ENCODE measurements around the gene DPP7.

Gene DPP7

DNA sequence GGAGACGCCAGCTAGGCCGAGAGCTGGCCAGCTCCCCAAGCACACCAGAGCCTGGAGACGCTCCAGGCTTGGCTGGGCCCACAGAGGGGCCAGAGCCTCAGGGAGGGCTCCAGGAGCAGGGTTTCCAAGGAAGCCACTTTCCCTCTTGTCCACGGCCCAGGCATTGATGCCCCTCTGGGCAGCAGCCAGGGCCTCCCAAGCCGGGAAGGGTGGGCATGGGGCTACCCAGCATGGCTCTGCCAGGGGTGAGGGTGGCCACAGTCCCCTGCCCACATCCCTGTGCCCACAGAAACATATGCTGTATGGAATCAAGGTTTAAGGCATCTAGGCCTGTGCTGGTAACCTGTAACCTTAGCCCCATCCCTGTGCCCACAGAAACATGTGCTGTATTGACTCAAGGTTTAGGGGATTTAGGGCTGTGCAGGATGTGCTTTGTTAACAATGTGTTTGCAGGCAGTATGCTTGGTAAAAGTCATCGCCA lies 1.5 kb upstream of the DPP7 start:
- H3K9me3 ChIP-seq (ENCODE audit: control insufficient read depth in 2 of 2, low read length in 2 of 2), result no peaks in the 10 kb centered on the region
- peaks cover 6% of the 10 kb centered on the region for H3K4me1 ChIP-seq (ENCODE audit: control insufficient read depth, insufficient read depth, low read length)
- H3K36me3 ChIP-seq (ENCODE audit: control insufficient read depth in 2 of 2, insufficient read depth in 2 of 2, low read length in 2 of 2), result peaks cover 0 to 3% of the 10 kb centered on the region in 2 donors
- no peak overlapping the region for H3K9ac ChIP-seq (ENCODE audit: low read length in 2 of 2)
- H3K27ac ChIP-seq (ENCODE audit: low read length), result no peak overlapping the region
- H3K4me3 ChIP-seq (ENCODE audit: low read length in 2 of 2), result no peak overlapping the region
- H3K27me3 ChIP-seq (ENCODE audit: control insufficient read depth in 1 of 2, insufficient read depth in 2 of 2, low read length in 2 of 2), result peaks cover 0 to 5% of the 10 kb centered on the region in 2 donors

- Histone ChIP-seq H3K4me1 (ENCODE audit: control insufficient read depth, insufficient read depth, low read length) (peaks cover 6% of the 10 kb centered on the region), H3K27ac (ENCODE audit: low read length) (no peak overlapping the region), H3K36me3 (ENCODE audit: control insufficient read depth in 2 of 2, insufficient read depth in 2 of 2, low read length in 2 of 2) (peaks cover 0 to 7% of the 10 kb centered on the region in 2 donors), H3K9me3 (ENCODE audit: control insufficient read depth in 2 of 2, low read length in 2 of 2) (no peaks in the 10 kb centered on the region), H3K4me3 (ENCODE audit: low read length in 2 of 2) (peak overlapping the region in 1 of 2 donors; percentile 71), H3K27me3 (ENCODE audit: control insufficient read depth in 1 of 2, insufficient read depth in 2 of 2, low read length in 2 of 2) (peaks cover 0 to 5% of the 10 kb centered on the region in 2 donors), H3K9ac (ENCODE audit: low read length in 2 of 2) (no peak overlapping the region)
These were observed 977 bp upstream of the DPP7 start for GRCh38 chr9:137115394-137116026.

DNA sequence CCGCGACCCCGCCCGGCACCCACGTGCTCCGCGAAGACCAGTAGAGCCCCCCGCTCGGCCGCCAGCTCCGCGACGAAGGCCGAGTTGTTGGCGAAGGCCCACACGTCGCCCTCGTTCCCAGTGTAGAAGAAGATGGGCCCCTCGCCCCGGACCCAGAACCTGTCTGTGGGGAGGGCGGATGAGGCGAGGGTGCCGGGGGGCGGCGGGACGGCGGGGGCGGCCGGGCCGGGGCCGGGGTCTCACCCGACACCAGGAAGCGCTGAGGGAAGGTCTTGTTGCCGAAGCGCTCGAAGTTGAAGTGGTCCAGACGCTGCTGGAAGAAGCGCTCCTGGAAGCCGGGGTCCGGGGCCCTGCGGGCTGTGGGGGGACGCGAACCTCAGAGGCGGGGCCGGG lies 317 bp downstream of the DPP7 start:
- Histone ChIP-seq H3K4me3 (ENCODE audit: low read length in 2 of 2) (peak overlapping the region; percentile 43 to 71), H3K27ac (ENCODE audit: low read length) (no peak overlapping the region), H3K9me3 (ENCODE audit: control insufficient read depth in 2 of 2, low read length in 2 of 2) (no peaks in the 10 kb centered on the region), H3K4me1 (ENCODE audit: control insufficient read depth, insufficient read depth, low read length) (peaks cover 6% of the 10 kb centered on the region), H3K36me3 (ENCODE audit: control insufficient read depth in 2 of 2, insufficient read depth in 2 of 2, low read length in 2 of 2) (peaks cover 0 to 7% of the 10 kb centered on the region in 2 donors), H3K9ac (ENCODE audit: low read length in 2 of 2) (peak overlapping the region in 1 of 2 donors; percentile 55), H3K27me3 (ENCODE audit: control insufficient read depth in 1 of 2, insufficient read depth in 2 of 2, low read length in 2 of 2) (peaks cover 0 to 5% of the 10 kb centered on the region in 2 donors)

GRCh38 chr9:137113385-137114159 lies 961 bp downstream of the DPP7 start:
- Histone ChIP-seq H3K27ac (ENCODE audit: low read length) (no peak overlapping the region), H3K27me3 (ENCODE audit: control insufficient read depth in 1 of 2, insufficient read depth in 2 of 2, low read length in 2 of 2) (peaks cover 0 to 5% of the 10 kb centered on the region in 2 donors), H3K9me3 (ENCODE audit: control insufficient read depth in 2 of 2, low read length in 2 of 2) (no peaks in the 10 kb centered on the region), H3K36me3 (ENCODE audit: control insufficient read depth in 2 of 2, insufficient read depth in 2 of 2, low read length in 2 of 2) (peaks cover 0 to 7% of the 10 kb centered on the region in 2 donors), H3K4me3 (ENCODE audit: low read length in 2 of 2) (peak overlapping the region in 1 of 2 donors; percentile 29), H3K9ac (ENCODE audit: low read length in 2 of 2) (no peak overlapping the region), H3K4me1 (ENCODE audit: control insufficient read depth, insufficient read depth, low read length) (peaks cover 6% of the 10 kb centered on the region)

DNA sequence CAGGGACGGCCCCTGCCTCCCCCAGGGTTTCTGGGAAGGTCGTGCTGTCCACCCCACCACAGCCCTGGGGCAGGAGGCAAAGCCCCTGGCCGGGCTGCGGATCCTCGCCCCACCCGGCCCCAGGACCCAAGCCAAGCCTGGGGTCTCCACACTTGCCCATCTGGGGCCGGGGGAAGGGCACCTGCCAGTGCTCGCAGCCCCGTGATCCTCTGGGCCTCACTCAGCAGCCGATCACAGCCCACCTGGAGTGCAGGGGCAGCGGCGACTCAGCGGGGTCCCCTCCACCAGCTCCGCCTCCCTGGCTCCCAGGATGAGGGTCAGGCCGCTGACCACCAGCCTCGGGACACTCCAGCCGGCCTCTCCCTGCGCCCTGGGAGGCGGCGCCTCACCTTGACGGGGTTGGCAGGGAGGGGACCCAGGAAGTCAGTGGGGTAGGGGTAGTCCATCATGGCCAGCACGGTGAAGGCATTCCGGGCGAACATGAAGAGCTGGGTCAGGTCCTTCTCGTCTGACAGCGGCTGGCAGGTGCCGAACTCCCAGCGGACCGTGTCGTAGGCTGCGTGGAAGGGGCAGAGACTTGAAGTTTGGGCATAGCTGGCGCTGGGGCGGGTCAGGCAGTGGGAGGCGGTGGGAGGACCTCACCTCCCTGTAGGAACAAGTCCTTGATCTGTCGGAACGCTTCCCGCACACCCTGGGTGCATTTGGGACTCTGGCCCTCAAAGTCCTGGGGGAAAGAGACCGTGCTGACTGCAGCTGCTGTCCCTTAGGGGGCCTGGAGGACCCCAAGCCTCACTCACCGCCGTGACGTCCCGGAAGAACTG lies 1.8 kb downstream of the DPP7 start:
- Histone ChIP-seq H3K9me3 (ENCODE audit: control insufficient read depth in 2 of 2, low read length in 2 of 2) (no peaks in the 10 kb centered on the region), H3K9ac (ENCODE audit: low read length in 2 of 2) (no peak overlapping the region), H3K4me1 (ENCODE audit: control insufficient read depth, insufficient read depth, low read length) (peaks cover 6% of the 10 kb centered on the region), H3K36me3 (ENCODE audit: control insufficient read depth in 2 of 2, insufficient read depth in 2 of 2, low read length in 2 of 2) (peaks cover 0 to 9% of the 10 kb centered on the region in 2 donors), H3K27ac (ENCODE audit: low read length) (no peak overlapping the region), H3K27me3 (ENCODE audit: control insufficient read depth in 1 of 2, insufficient read depth in 2 of 2, low read length in 2 of 2) (peaks cover 0 to 5% of the 10 kb centered on the region in 2 donors), H3K4me3 (ENCODE audit: low read length in 2 of 2) (no peak overlapping the region)

- Histone ChIP-seq H3K27ac (ENCODE audit: low read length) (no peak overlapping the region), H3K9ac (ENCODE audit: low read length in 2 of 2) (no peak overlapping the region), H3K27me3 (ENCODE audit: control insufficient read depth in 1 of 2, insufficient read depth in 2 of 2, low read length in 2 of 2) (peaks cover 0 to 5% of the 10 kb centered on the region in 2 donors), H3K4me1 (ENCODE audit: control insufficient read depth, insufficient read depth, low read length) (peaks cover 6% of the 10 kb centered on the region), H3K4me3 (ENCODE audit: low read length in 2 of 2) (no peak overlapping the region), H3K9me3 (ENCODE audit: control insufficient read depth in 2 of 2, low read length in 2 of 2) (no peaks in the 10 kb centered on the region), H3K36me3 (ENCODE audit: control insufficient read depth in 2 of 2, insufficient read depth in 2 of 2, low read length in 2 of 2) (peaks cover 0 to 11% of the 10 kb centered on the region in 2 donors)
These were observed 2.6 kb downstream of the DPP7 start for GRCh38 chr9:137111788-137112563.

- Histone ChIP-seq H3K9me3 (ENCODE audit: control insufficient read depth in 2 of 2, low read length in 2 of 2) (no peaks in the 10 kb centered on the region), H3K27ac (ENCODE audit: low read length) (no peak overlapping the region), H3K4me1 (ENCODE audit: control insufficient read depth, insufficient read depth, low read length) (peaks cover 6% of the 10 kb centered on the region), H3K36me3 (ENCODE audit: control insufficient read depth in 2 of 2, insufficient read depth in 2 of 2, low read length in 2 of 2) (peaks cover 0 to 16% of the 10 kb centered on the region in 2 donors), H3K4me3 (ENCODE audit: low read length in 2 of 2) (no peak overlapping the region), H3K9ac (ENCODE audit: low read length in 2 of 2) (no peak overlapping the region), H3K27me3 (ENCODE audit: control insufficient read depth in 1 of 2, insufficient read depth in 2 of 2, low read length in 2 of 2) (peaks cover 0 to 4% of the 10 kb centered on the region in 2 donors)
These were observed 3.4 kb downstream of the DPP7 start for GRCh38 chr9:137110911-137111787.

GRCh38 chr9:137110147-137110910 lies 4.2 kb downstream of the DPP7 start:
- Histone ChIP-seq H3K4me3 (ENCODE audit: low read length in 2 of 2) (no peak overlapping the region), H3K27ac (ENCODE audit: low read length) (no peak overlapping the region), H3K9me3 (ENCODE audit: control insufficient read depth in 2 of 2, low read length in 2 of 2) (no peaks in the 10 kb centered on the region), H3K36me3 (ENCODE audit: control insufficient read depth in 2 of 2, insufficient read depth in 2 of 2, low read length in 2 of 2) (peaks cover 5 to 19% of the 10 kb centered on the region in 2 donors), H3K9ac (ENCODE audit: low read length in 2 of 2) (no peak overlapping the region), H3K27me3 (ENCODE audit: control insufficient read depth in 1 of 2, insufficient read depth in 2 of 2, low read length in 2 of 2) (no peaks in the 10 kb centered on the region), H3K4me1 (ENCODE audit: control insufficient read depth, insufficient read depth, low read length) (peaks cover 6% of the 10 kb centered on the region)
